HG03460 (cell line): ENCODE data around the gene PRRC2B.
"Not testable (repeated sequence)": the region's sequence is repeated elsewhere in the genome, so short reads cannot be mapped to it uniquely, and the experiment has no call there.

ENCODE experiments used
- ATAC-seq: cut with Tn5 transposase; IDR thresholded peaks from one replicate; pipeline ENCODE4 v1.9.1; 2021; ENCODE audit not compliant: unreplicated experiment

Gene PRRC2B

GRCh38 chr9:131432597-131433301, 38.9 kb downstream of the PRRC2B start:
- no peak for ATAC-seq

GRCh38 chr9:131433302-131433854, 39.5 kb downstream of the PRRC2B start:
- ATAC-seq: no peak

GRCh38 chr9:131434673-131435072, 40.8 kb downstream of the PRRC2B start:
- ATAC-seq: no peak

DNA sequence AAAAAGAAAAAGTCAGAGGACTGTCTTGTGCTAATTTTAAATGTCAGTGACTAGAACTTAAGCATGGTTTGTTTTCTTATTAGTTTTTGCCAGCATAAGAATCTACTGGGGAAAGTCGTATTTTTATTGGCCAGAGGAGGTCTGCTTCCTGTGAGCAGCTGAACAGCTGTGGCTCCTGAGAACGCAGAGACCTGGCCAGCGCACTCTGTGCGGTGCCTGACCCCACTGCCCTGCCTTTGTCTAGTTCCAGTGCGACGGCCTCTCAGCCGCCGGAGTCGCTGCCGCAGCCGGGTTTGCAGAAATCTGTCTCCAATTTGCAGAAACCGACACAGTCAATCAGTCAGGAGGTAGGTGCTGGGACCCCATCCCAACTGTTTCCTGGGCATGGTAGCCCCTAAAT, 42.5 kb downstream of the PRRC2B start:
- ATAC-seq: no peak

- no peak for ATAC-seq
Measured at GRCh38 chr9:131436865-131437271, 43.0 kb downstream of the PRRC2B start.

DNA sequence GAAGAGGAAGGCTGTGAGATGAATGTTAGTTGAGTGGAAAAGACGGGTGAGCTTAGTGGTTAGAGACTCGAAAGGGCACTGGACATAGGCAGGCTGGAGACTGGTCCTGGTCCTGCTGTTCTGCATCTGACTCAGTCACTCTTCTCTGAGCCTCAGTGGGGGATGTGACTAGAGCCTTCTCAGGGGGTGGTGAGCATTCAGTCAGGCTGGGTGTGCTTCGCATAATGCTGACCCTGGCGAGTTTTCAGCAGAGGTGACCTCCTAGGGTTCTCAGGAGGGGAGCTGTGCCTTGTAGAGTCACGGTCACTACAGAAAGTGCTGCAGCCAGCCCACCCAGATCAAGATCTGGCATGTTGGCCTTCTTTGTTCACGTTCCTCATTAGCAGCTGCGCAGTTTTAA, 44.3 kb downstream of the PRRC2B start:
- no peak for ATAC-seq

DNA sequence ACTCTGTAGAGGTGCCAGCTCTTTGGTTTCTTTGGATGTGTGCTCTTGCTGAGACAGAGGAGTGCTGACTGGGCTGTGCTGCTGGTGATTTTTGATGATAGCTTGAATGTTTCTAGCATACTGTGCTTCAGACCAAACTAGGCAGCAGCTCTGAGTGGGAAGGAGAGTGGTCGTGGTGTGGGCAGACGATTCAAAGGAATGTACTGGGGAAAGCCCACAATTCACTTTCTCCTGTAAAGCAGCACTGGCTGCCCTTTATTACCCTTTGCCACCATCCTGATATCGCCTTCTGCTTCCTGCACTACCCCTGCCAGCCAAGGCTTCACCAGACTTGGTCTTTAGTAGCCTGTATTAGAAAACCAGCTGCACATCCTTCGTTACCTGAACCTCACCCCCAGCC, 45.3 kb downstream of the PRRC2B start:
- ATAC-seq: no peak

DNA sequence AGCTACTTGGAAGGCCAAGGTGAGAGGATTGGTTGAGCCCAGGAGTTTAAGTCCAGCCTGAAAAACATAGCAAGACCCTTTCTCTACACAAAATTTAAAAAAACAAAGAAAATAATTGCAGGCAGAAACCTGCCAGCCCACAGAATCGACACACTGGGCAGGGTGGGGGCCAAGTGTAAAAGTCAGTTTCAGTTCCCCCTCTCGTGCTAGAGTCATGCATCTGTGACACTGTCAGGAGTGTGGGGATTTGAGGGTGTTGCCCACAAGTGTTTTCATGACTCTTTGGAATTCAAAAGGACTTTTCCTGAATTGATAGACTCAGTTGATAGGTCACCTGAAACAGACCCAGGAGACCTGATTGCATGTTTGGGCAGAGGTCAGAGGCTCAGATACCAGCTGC, 47.6 kb downstream of the PRRC2B start:
- no peak for ATAC-seq

DNA sequence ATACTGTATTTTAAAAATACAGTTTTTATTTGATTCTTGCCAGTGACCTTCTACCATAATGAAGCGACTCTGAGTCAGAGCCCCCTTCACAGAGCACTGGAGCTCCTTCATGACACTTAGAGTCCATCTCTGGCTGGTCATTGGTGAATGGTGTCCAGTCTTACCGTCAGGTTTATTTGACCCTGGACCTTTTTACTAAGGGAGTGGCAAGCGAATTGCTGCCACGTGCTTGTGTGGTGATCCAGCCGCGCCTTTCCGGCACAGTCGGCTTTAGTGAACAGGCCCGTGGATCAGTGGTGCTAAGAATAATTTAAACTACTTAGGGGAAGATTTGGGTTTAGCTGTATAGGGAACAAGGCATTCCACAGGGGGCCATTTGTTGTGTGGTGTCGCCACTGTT, 48.5 kb downstream of the PRRC2B start:
- ATAC-seq: no peak

DNA sequence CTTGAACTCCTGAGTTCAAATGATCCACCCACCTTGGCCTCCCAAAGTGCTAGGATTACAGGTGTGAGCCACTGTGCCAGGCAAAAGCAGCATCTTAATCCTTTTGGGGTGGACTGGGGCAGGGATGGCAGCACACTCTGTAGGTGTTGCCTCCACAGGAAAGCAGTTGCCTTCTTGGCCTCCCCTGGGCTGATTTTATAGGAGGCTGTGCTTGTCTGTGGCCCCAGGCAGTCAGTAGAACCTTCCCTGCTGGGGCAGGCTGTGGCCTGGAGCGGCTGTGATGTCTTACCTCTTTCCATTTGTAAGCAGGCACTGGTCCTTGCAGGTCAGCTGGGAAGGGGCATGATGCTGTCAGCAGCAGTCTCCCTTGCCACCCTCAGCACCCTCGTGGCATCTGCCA, 49.8 kb downstream of the PRRC2B start:
- no peak for ATAC-seq

- no peak for ATAC-seq
Measured at GRCh38 chr9:131446276-131446675, 52.4 kb downstream of the PRRC2B start.

GRCh38 chr9:131447148-131447547, 53.3 kb downstream of the PRRC2B start:
- no peak for ATAC-seq

DNA sequence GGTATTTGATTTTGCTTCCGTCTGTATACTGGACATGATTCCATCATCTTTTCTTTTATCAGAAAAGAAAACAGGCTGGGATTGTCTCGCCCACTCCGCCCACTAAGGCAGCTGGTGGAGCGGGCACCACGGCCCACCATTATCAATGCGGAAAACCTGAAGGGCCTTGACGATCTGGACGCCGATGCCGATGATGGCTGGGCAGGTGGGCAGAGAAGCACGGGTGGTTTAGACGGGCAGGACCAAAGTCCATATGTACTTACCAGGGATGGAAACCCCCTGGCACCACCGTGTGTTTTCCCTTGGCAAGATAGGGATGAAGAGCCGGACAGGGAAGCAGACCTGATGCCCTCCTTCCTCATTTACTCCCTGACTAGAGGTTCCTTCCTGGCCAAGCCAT, 53.7 kb downstream of the PRRC2B start:
- no peak for ATAC-seq

DNA sequence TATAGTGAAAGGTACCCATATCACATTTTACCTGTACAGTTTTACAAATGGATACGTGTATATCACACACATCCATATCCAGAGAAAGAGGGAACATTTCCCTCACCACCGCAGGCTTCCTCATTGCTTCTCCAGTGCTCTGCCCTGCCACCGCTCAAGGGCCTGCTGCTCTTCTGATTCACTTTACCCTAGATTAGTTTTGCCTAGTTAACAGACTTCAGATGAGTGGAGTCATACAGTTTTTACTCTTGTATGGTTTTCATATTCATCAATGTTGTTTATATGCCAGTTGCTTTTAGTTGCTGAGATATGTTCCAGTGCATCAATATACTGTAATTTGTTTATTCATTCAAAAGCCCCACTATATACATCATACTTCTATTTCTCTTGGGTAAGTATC, 54.9 kb downstream of the PRRC2B start:
- no peak for ATAC-seq

DNA sequence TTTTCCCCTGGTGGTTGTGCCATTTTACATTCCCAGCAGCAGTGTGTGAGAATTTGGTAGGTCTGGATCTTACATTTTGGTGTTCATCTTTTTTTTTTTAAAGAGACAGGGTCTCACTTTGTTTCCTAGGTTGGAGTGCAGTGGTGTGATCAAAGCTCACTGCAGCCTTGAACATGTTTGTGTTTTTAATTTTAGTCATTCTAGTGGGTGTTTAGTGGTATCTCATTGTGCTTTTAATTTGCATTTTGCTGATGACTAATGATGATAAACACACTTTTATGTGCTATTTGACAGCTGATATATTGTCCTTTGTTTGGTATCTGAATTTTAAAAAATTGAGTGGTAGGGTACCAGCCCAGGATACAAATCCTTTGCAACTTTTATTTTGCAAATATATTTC, 55.4 kb downstream of the PRRC2B start:
- ATAC-seq: no peak

DNA sequence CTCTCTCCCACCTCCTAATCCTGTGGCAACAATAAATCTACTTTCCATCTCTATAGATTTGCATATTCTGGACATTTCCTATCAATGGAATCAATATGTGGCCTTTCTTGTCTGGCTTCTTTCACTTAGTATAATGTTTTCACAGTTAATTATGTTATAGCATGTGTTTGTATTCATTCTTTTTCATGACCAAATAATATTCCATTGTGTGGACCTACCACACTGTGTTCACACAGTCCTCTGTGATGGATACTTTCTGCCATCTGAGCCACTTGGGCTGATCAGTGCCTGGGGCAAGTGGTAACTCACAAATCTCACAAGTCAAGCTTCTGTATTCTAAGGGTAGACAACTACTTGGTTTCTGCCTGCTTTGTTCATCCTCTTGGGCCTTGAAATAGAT, 60.1 kb downstream of the PRRC2B start:
- no peak for ATAC-seq

DNA sequence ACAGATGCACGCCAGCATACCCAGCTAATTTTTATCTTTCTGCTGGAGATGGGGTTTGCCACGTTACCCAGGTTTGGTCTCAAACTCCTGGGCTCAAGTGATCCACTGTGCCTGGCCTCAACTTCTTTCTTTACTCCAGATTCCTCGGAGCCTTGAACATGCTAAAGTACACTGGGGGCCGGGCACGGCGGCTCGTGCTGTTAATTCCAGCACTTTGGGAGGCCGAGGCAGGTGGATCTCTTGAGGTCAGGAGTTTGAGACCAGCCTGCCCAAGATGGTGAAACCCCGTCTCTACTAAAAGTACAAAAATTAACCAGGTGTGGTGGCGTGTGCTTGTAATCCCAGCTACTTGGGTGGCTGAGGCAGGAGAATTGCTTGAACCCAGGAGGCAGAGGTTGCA, 61.8 kb downstream of the PRRC2B start:
- not testable (repeated sequence) for ATAC-seq

DNA sequence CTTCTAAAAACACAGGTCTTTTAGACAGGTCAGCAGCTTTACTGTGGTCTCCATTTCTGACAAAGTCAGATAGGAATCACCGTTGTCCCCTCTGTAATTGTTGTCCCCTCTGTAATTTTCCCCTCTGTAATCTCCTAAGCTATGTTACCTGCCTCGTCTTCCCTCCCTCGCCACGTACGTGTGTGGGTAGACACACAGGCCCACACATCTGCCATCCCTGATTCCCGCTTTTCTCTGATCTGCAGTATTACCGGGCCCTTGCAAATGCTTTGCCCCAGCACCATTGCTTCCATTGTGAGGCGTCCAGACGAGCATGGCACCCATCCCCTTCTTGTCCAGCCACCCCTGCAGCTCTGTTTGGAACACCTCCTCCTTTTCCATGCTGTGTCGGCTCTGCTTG, 63.9 kb downstream of the PRRC2B start:
- ATAC-seq: no peak

DNA sequence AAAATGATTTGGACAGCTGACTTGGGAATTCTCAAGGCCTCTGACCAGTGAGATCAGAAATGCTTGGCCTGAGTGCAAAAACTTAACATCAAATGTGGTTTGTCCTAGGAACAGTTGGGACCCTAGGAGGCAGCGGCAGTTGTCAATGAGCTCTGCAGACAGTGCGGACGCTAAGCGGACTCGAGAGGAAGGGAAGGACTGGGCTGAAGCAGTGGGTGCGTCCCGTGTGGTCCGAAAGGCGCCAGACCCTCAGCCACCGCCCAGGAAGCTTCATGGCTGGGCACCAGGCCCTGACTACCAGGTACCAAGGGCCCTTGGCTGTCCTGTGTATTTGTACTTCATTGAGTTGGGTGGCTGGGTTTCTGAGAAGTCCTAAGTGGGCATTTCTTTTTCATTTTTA, 65.2 kb downstream of the PRRC2B start:
- no peak for ATAC-seq

- no peak for ATAC-seq
Measured at GRCh38 chr9:131461166-131461565, 67.3 kb downstream of the PRRC2B start.

DNA sequence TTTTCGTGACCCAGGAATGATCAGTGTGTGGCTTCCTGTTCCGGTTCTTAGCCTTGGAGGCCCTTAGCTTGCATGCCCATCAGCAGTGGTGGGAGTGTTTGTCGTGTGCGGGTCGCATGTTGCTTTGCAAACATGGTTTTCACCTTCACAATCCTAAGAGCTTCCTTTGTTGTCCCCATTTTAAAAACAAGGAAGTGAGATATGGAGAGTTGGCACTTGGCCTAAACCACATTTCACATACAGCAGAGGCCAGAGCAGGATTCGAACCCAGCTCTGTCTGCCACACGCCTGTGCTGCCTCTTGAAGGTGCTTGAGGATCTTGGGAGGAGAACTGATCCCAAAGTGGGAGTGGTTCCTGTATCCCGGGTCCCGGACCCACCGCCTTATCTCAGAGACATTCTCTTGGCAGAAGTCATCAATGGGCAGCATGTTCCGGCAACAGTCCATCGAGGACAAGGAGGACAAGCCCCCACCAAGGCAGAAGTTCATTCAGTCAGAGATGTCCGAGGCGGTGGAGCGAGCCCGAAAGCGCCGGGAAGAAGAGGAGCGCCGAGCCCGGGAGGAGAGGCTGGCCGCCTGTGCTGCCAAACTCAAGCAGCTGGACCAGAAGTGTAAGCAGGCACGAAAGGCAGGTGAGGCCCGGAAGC, 70.6 kb downstream of the PRRC2B start:
- no peak for ATAC-seq

GRCh38 chr9:131465401-131465800, 71.5 kb downstream of the PRRC2B start:
- no peak for ATAC-seq
